ENCODE results near the gene PAPPA2. TPM values are rescaled to one million over a fixed set of nuclear protein-coding genes. Genes with fewer than 3 reads are reported as not detected.

The PAPPA2 gene
- total RNA-seq, 2 donors from 2014 or later: 0.19 to 1.2 TPM

- no peak for TF ChIP-seq CTCF (IDR thresholded peaks at IDR 0.05)
These were observed 386.3 kb downstream of the PAPPA2 start for GRCh38 chr1:176849281-176849680.

GRCh38 chr1:176850871-176851270 lies 387.9 kb downstream of the PAPPA2 start:
- H3K4me3 ChIP-seq: no peak overlapping the region
- no peak overlapping the region for H3K27ac ChIP-seq
- TF ChIP-seq CTCF (IDR thresholded peaks at IDR 0.05): no peak
- peaks cover 0 to 6% of the 10 kb centered on the region in 2 donors for H3K4me1 ChIP-seq
- DNase-seq (ENCODE audit: low spot score): no peak
- H3K9me3 ChIP-seq: no peaks in the 10 kb centered on the region
- no peaks in the 10 kb centered on the region for H3K27me3 ChIP-seq
- no peaks in the 10 kb centered on the region for H3K36me3 ChIP-seq

More at GRCh38 chr1:176849281-176849680, 386.3 kb downstream of the PAPPA2 start:
- no peak overlapping the region for H3K27ac ChIP-seq
- no peak for DNase-seq (ENCODE audit: low spot score)
- H3K9me3 ChIP-seq: no peaks in the 10 kb centered on the region
- H3K27me3 ChIP-seq: no peaks in the 10 kb centered on the region
- peaks cover 0 to 6% of the 10 kb centered on the region in 2 donors for H3K4me1 ChIP-seq
- no peak overlapping the region for H3K4me3 ChIP-seq
- H3K36me3 ChIP-seq: no peaks in the 10 kb centered on the region

- DNase-seq (ENCODE audit: low spot score): no peak
- TF ChIP-seq CTCF (IDR thresholded peaks at IDR 0.05): no peak
- Histone ChIP-seq H3K27ac (no peak overlapping the region), H3K27me3 (no peaks in the 10 kb centered on the region), H3K4me3 (no peak overlapping the region), H3K4me1 (peaks cover 0 to 6% of the 10 kb centered on the region in 2 donors), H3K9me3 (no peaks in the 10 kb centered on the region), H3K36me3 (no peaks in the 10 kb centered on the region)
These were observed 389.1 kb downstream of the PAPPA2 start for GRCh38 chr1:176852124-176852523.

GRCh38 chr1:176853503-176853902 lies 390.5 kb downstream of the PAPPA2 start:
- H3K9me3 ChIP-seq: no peaks in the 10 kb centered on the region
- H3K36me3 ChIP-seq: no peaks in the 10 kb centered on the region
- no peak overlapping the region for H3K27ac ChIP-seq
- H3K27me3 ChIP-seq: no peaks in the 10 kb centered on the region
- no peak overlapping the region for H3K4me3 ChIP-seq
- no peak for TF ChIP-seq CTCF (IDR thresholded peaks at IDR 0.05)
- DNase-seq (ENCODE audit: low spot score): no peak
- peaks cover 0 to 6% of the 10 kb centered on the region in 2 donors for H3K4me1 ChIP-seq

- no peak for DNase-seq (ENCODE audit: low spot score)
- Histone ChIP-seq H3K4me1 (peaks cover 0 to 6% of the 10 kb centered on the region in 2 donors), H3K27ac (no peak overlapping the region), H3K27me3 (no peaks in the 10 kb centered on the region), H3K9me3 (no peaks in the 10 kb centered on the region), H3K36me3 (no peaks in the 10 kb centered on the region), H3K4me3 (no peak overlapping the region)
- TF ChIP-seq CTCF (IDR thresholded peaks at IDR 0.05): no peak
These were observed 391.1 kb downstream of the PAPPA2 start for GRCh38 chr1:176854121-176854520.
